ENCODE results near the gene TRO. TPM values are rescaled to one million over a fixed set of nuclear protein-coding genes. Genes with fewer than 3 reads are reported as not detected.

The TRO gene
- polyA plus RNA-seq, 1 experiment, result 11.1 TPM

- DNase-seq (ENCODE audit: low read depth), result no peak
Observed at GRCh38 chrX:54978448-54978847, 57.8 kb downstream of the TRO start.

GRCh38 chrX:54979432-54979831 is 58.8 kb downstream of the TRO start:
- Histone ChIP-seq H3K4me3 (ENCODE audit: low read depth, low read length) (no peak overlapping the region), H3K36me3 (ENCODE audit: control insufficient read depth, insufficient read depth, low read length) (no peaks in the 10 kb centered on the region), H3K27me3 (ENCODE audit: control insufficient read depth, insufficient read depth, low read length) (no peaks in the 10 kb centered on the region)
- DNase-seq (ENCODE audit: low read depth), result no peak
- TF ChIP-seq CTCF (IDR thresholded peaks at IDR 0.05; ENCODE audit: insufficient read depth, low read depth, low read length), result no peak
- ChIA-PET CTCF (no interaction called here), POLR2A (no interaction called here)

More at GRCh38 chrX:54978448-54978847, 57.8 kb downstream of the TRO start:
- POLR2A ChIA-PET, result no interaction called here
- H3K27me3 ChIP-seq (ENCODE audit: control insufficient read depth, insufficient read depth, low read length), result no peaks in the 10 kb centered on the region
- TF ChIP-seq CTCF (IDR thresholded peaks at IDR 0.05; ENCODE audit: insufficient read depth, low read depth, low read length), result no peak
- CTCF ChIA-PET, result no interaction called here
- no peaks in the 10 kb centered on the region for H3K36me3 ChIP-seq (ENCODE audit: control insufficient read depth, insufficient read depth, low read length)
- H3K4me3 ChIP-seq (ENCODE audit: low read depth, low read length), result no peak overlapping the region

- TF ChIP-seq CTCF (IDR thresholded peaks at IDR 0.05; ENCODE audit: insufficient read depth, low read depth, low read length), result no peak
- POLR2A ChIA-PET, result no interaction called here
- Histone ChIP-seq H3K27me3 (ENCODE audit: control insufficient read depth, insufficient read depth, low read length) (no peaks in the 10 kb centered on the region), H3K4me3 (ENCODE audit: low read depth, low read length) (no peak overlapping the region), H3K36me3 (ENCODE audit: control insufficient read depth, insufficient read depth, low read length) (no peaks in the 10 kb centered on the region)
- CTCF ChIA-PET, result no interaction called here
- no peak for DNase-seq (ENCODE audit: low read depth)
Observed at GRCh38 chrX:54980334-54980733, 59.7 kb downstream of the TRO start.

Small RNAs within 50 kb of the gene (small RNA-seq; reads per million reads assigned to genes)
- gene RF00614 (ENCODE audit: insufficient read length, low read depth, low replicate concordance), result not detected

Other genes starting within 250 kb of the TRO start
- not detected in 2 replicates for gene ITIH6, start 122.6 kb upstream of the TRO start, polyA plus RNA-seq (2011; rRNA removed)
- gene MAGED2, start 113.1 kb upstream of the TRO start, polyA plus RNA-seq (2011; rRNA removed), result 280 and 298 TPM in 2 replicates
- 0.10 and 0.15 TPM in 2 replicates for gene PFKFB1, start 73.4 kb downstream of the TRO start, polyA plus RNA-seq (2011; rRNA removed)
- 16.0 and 23.0 TPM in 2 replicates for gene APEX2, start 79.5 kb downstream of the TRO start, polyA plus RNA-seq (2011; rRNA removed)
- gene ALAS2, start 110.2 kb downstream of the TRO start, polyA plus RNA-seq (2011; rRNA removed), result not detected in 2 replicates
- gene PAGE2B, start 154.2 kb downstream of the TRO start, polyA plus RNA-seq (2011; rRNA removed), result not detected in 2 replicates
- not detected in 2 replicates for gene PAGE2, start 168.2 kb downstream of the TRO start, polyA plus RNA-seq (2011; rRNA removed)